Measurements from ENCODE around the gene PPP2R2D. TPM values are rescaled to one million over a fixed set of nuclear protein-coding genes. Genes with fewer than 3 reads are reported as not detected.
A peak's percentile ranks its signal among the peaks of the same experiment; 100 is the strongest.

PPP2R2D gene
- total and polyA plus RNA-seq, 7 donors: 18.4 to 44.0 (median 23.8) TPM

- no peaks in the 10 kb centered on the region for H3K4me1 ChIP-seq
- TF ChIP-seq CTCF (IDR thresholded peaks at IDR 0.05) (no peak), EP300 (IDR thresholded peaks at IDR 0.05) (no peak), POLR2AphosphoS5 (IDR thresholded peaks at IDR 0.05) (no peak), POLR2A (IDR thresholded peaks at IDR 0.05) (no peak)
- no peaks in the 10 kb centered on the region for H3K27me3 ChIP-seq
- intact Hi-C loops (cut with DNase I): no loop called here
- H3K27ac ChIP-seq: no peak overlapping the region
- H3K4me3 ChIP-seq: no peak overlapping the region
- peak; percentile 50 for DNase-seq
- WGBS, 2 donors: 91 to 94% methylated on average over 32 of the region's 32 CpGs
- peaks cover 0 to 42% (median 2%) of the 10 kb centered on the region in 4 donors for H3K36me3 ChIP-seq
- H3K9me3 ChIP-seq: no peaks in the 10 kb centered on the region
Measured at GRCh38 chr10:131961777-131962662, 61.2 kb downstream of the PPP2R2D start.

GRCh38 chr10:131963350-131963749, 62.5 kb downstream of the PPP2R2D start:
- no peak for TF ChIP-seq POLR2A (IDR thresholded peaks at IDR 0.05)
- TF ChIP-seq CTCF (IDR thresholded peaks at IDR 0.05): no peak
- no peak for TF ChIP-seq POLR2AphosphoS5 (IDR thresholded peaks at IDR 0.05)
- TF ChIP-seq EP300 (IDR thresholded peaks at IDR 0.05): no peak
- Histone ChIP-seq H3K36me3 (peaks cover 0 to 43% (median 0%) of the 10 kb centered on the region in 4 donors), H3K9me3 (no peaks in the 10 kb centered on the region), H3K27ac (no peak overlapping the region), H3K4me3 (no peak overlapping the region), H3K4me1 (no peaks in the 10 kb centered on the region), H3K27me3 (no peaks in the 10 kb centered on the region)
- DNase-seq: peak; percentile 57
- WGBS, 2 donors: 92 to 97% methylated on average over 20 of the region's 20 CpGs
- intact Hi-C loops (cut with DNase I): no loop called here

GRCh38 chr10:131963811-131964210, 63.0 kb downstream of the PPP2R2D start:
- H3K9me3 ChIP-seq: no peaks in the 10 kb centered on the region
- 91 to 92% methylated on average over 9 of the region's 9 CpGs for WGBS, 2 donors
- intact Hi-C loops (cut with DNase I): no loop called here
- no peaks in the 10 kb centered on the region for H3K4me1 ChIP-seq
- H3K27ac ChIP-seq: no peak overlapping the region
- TF ChIP-seq POLR2AphosphoS5 (IDR thresholded peaks at IDR 0.05) (no peak), EP300 (IDR thresholded peaks at IDR 0.05) (no peak), CTCF (IDR thresholded peaks at IDR 0.05) (no peak)
- peak; percentile 49 for DNase-seq
- H3K4me3 ChIP-seq: no peak overlapping the region
- H3K27me3 ChIP-seq: no peaks in the 10 kb centered on the region
- H3K36me3 ChIP-seq: peaks cover 0 to 43% (median 3%) of the 10 kb centered on the region in 4 donors

GRCh38 chr10:131964298-131964697, 63.5 kb downstream of the PPP2R2D start:
- TF ChIP-seq POLR2A (IDR thresholded peaks at IDR 0.05) (no peak), EP300 (IDR thresholded peaks at IDR 0.05) (no peak), CTCF (IDR thresholded peaks at IDR 0.05) (no peak), POLR2AphosphoS5 (IDR thresholded peaks at IDR 0.05) (no peak)
- intact Hi-C loops (cut with DNase I): no loop called here

More at GRCh38 chr10:131964298-131964697, 63.5 kb downstream of the PPP2R2D start:
- Histone ChIP-seq H3K36me3 (peaks cover 0 to 47% (median 8%) of the 10 kb centered on the region in 4 donors), H3K4me3 (no peak overlapping the region), H3K27me3 (no peaks in the 10 kb centered on the region), H3K9me3 (no peaks in the 10 kb centered on the region), H3K4me1 (no peaks in the 10 kb centered on the region), H3K27ac (no peak overlapping the region)
- WGBS, 2 donors: 95 to 97% methylated on average over 9 of the region's 9 CpGs
- no peak for DNase-seq
